Heart left ventricle (tissue), 16 donors: Measurements from ENCODE around the gene ACKR2. TPM values are rescaled to one million over a fixed set of nuclear protein-coding genes. Genes with fewer than 3 reads are reported as not detected.
A peak's percentile ranks its signal among the peaks of the same experiment; 100 is the strongest.

Experiments used
- ATAC-seq, 4 donors: fragments of 200-7000 bp; cut with Tn5 transposase; one replicate each; pipeline ENCODE4 v1.9.1; 2020 to 2022; ENCODE audit warnings: moderate library complexity in 4 of 4, mild to moderate bottlenecking in 3 of 4, moderate number of reproducible peaks in 1 of 4
- DNase-seq, 5 donors: peaks; one replicate each; pipeline ENCODE4 v3.0.0-alpha.2; 2020
- H3K27ac ChIP-seq, 12 donors: fragments of 200-600 bp; sonication (generic) in 4 of 12; one replicate each; pipeline versions ENCODE4 v1.5.0 to v1.8.0; 2016 to 2022; ENCODE audit warnings: mild to moderate bottlenecking in 2 of 12
- H3K27me3 ChIP-seq, 9 donors: fragments of 200-600 bp; sonication (generic) in 2 of 9; one replicate each; pipeline versions ENCODE4 v1.5.1 to v1.8.0; 2016 to 2022; ENCODE audit warnings: mild to moderate bottlenecking in 3 of 9
- H3K36me3 ChIP-seq, 9 donors: fragments of 200-600 bp; sonication (generic) in 2 of 9; one replicate each; pipeline versions ENCODE4 v1.5.0 to v1.8.0; 2018 to 2022; ENCODE audit warnings: mild to moderate bottlenecking in 2 of 9
- H3K4me1 ChIP-seq, 12 donors: fragments of 200-600 bp; sonication (generic) in 4 of 12; one replicate each; pipeline versions ENCODE4 v1.5.0 to v1.8.0; 2016 to 2022; ENCODE audit warnings: mild to moderate bottlenecking in 3 of 12
- H3K4me3 ChIP-seq, 12 donors: fragments of 200-600 bp; sonication (generic) in 4 of 12; one replicate each; pipeline versions ENCODE4 v1.5.0 to v1.8.0; 2017 to 2022; ENCODE audit warnings: mild to moderate bottlenecking in 9 of 12, moderate library complexity in 4 of 12
- H3K9me3 ChIP-seq, 12 donors: fragments of 200-600 bp; sonication (generic) in 4 of 12; one replicate each; pipeline versions ENCODE4 v1.5.0 to v1.8.0; 2016 to 2022; ENCODE audit warnings: mild to moderate bottlenecking in 1 of 12
- POLR2A ChIP-seq, 2 donors: fragments of 450-650 bp; IDR thresholded peaks; one replicate each; pipeline ENCODE4 v1.6.1; 2017; ENCODE audit warnings: antibody characterized with exemption in 2 of 2, mild to moderate bottlenecking in 2 of 2, moderate library complexity in 2 of 2
- WGBS, 4 donors: extraction: QIAGEN DNeasy Blood & Tissue Kit in 2 of 4; methylation state at CpG; one replicate each; pipeline versions ENCODE4 v1.1.5 to v1.1.7; 2013 to 2018; 5-methylcytosine and 5-hydroxymethylcytosine counted together
- intact Hi-C, 10 donors: fragments of 100-400 bp; cut with DNase I; formaldehyde crosslinking; loops; one replicate each; pipeline versions ENCODE4 v1.11.1 to v1.14.2; 2022
- polyA plus RNA-seq, 2 donors: library from polyadenylated mRNA; stranded (reverse); fragments of 200-250 nt; gene quantifications; one replicate each; pipeline ENCODE4 v1.2.3, GENCODE V29; 2013
- total RNA-seq, 9 donors: library from RNA; depleted of rRNA in 2 of 9; stranded (reverse); fragments of >200 nt in 2 of 9; fragmentation: NEBNext Ultra II Directional in 3 of 9; extraction: Animal tissue kit (Norgen Biotek cat#: 25700) in 3 of 9; gene quantifications; one replicate each; pipeline versions ENCODE4 v1.1.0 to v1.2.4, GENCODE V29; 2016 to 2023
- TF ChIP-seq, protein P1 (sequence below), 12 donors: fragments of 200-600 bp; sonication (generic) in 4 of 12; IDR thresholded peaks; one replicate each; pipeline versions ENCODE4 v1.5.0 to v1.8.0; 2018 to 2022; ENCODE audit warnings: antibody characterized with exemption in 12 of 12, mild to moderate bottlenecking in 5 of 12
- donor health status: ischemic (EF 13 %, LVEDD 7.1; RV severe dilation, severe dysfunction).
- donor health status: healthy with polysubstance abuse.
- donor health status: DM: no; HTN: yes; CAD: no.
- donor health status: DM: no; HTN: no; CAD: no.
- donor health status: ischemic (EF 25% LVEDD 6.9; RV normal size, moderate dysfunction).
- donor health status: ischemic (EF 25% LVEDD 5.7; RV mildly dilated, moderate dysfunction).
- donor health status: healthy.
- donor health status: DM: yes; HTN: yes; CAD: no.
- donor health status: ischemic (EF 35%, LVEDD 5.7; RV mildly dilated, moderate dysfunction).
- donor health status: nonischemic (EF 11% LVEDD 7.7; RV severe dilation, severe dysfunction).
- donor health status: DM: yes; HTN: yes; CAD: no.
- donor health status: PGD.
- donor health status: ischemic (EF 29% LVEDD 5.4; RV normal size, mild dysfunction).
- donor health status: nonischemic (EF 23%, LVEDD 6.1; RV moderate dilation, normal function).

ACKR2 gene
- total and polyA plus RNA-seq, 11 donors = 0.22 to 3.1 (median 0.65) TPM

DNA sequence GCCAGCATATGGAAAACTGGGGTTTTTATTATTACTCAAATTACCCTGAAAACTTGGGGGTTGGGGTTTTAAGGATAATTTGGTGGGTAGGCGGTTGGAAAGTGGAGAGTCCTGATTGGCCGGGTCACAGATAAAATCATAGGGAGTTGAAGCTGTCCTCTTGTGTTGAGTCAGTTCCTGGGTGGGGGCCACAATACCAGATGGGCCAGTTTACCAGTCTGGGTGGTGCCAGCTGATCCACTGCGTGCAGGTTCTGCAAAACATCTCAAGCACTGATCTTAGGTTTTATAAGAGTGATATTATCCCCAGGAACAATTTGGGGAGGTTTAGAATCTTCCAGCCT is 91.8 kb downstream of the ACKR2 start:
- no peaks in the 10 kb centered on the region for H3K9me3 ChIP-seq
- H3K4me3 ChIP-seq = no peak overlapping the region
- H3K27me3 ChIP-seq = peaks cover 0 to 7% (median 0%) of the 10 kb centered on the region in 9 donors
- H3K27ac ChIP-seq = no peak overlapping the region
- intact Hi-C loops = no loop called here
- WGBS, 4 donors = 76 to 93% (median 85%) methylated on average over 3 of the region's 3 CpGs
- H3K36me3 ChIP-seq = no peaks in the 10 kb centered on the region
- ATAC-seq = no peak
- H3K4me1 ChIP-seq = peaks cover 0 to 8% (median 4%) of the 10 kb centered on the region in 12 donors
- TF ChIP-seq POLR2A (IDR thresholded peaks at IDR 0.05) = no peak
- TF ChIP-seq, protein P1, sequence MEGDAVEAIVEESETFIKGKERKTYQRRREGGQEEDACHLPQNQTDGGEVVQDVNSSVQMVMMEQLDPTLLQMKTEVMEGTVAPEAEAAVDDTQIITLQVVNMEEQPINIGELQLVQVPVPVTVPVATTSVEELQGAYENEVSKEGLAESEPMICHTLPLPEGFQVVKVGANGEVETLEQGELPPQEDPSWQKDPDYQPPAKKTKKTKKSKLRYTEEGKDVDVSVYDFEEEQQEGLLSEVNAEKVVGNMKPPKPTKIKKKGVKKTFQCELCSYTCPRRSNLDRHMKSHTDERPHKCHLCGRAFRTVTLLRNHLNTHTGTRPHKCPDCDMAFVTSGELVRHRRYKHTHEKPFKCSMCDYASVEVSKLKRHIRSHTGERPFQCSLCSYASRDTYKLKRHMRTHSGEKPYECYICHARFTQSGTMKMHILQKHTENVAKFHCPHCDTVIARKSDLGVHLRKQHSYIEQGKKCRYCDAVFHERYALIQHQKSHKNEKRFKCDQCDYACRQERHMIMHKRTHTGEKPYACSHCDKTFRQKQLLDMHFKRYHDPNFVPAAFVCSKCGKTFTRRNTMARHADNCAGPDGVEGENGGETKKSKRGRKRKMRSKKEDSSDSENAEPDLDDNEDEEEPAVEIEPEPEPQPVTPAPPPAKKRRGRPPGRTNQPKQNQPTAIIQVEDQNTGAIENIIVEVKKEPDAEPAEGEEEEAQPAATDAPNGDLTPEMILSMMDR (IDR thresholded peaks at IDR 0.05) = no peak
- no peak for DNase-seq

DNA sequence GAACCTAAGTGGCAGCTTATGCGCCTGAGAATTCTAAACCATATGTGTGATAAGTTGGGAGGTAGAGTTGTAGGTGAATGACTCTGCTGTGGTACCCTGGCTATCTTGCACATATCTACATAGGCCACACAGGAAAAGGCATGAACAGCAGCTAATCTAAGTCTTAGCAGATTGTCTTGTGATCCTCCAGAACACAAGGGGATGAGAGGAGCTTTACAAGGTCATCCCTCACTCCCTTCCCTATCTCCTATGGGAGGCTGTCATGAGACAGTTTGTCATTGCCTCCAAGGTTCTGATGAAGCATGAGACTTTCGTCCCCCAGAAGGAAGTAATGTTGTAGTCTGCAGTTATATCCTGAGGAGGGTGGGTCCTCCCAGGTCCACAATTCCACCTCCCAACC is 93.0 kb downstream of the ACKR2 start:
- Histone ChIP-seq H3K27ac (no peak overlapping the region), H3K9me3 (no peaks in the 10 kb centered on the region), H3K36me3 (no peaks in the 10 kb centered on the region), H3K27me3 (peaks cover 0 to 15% (median 0%) of the 10 kb centered on the region in 9 donors), H3K4me1 (peaks cover 0 to 19% (median 9%) of the 10 kb centered on the region in 12 donors), H3K4me3 (no peak overlapping the region)
- intact Hi-C loops = no loop called here
- 83 to 91% (median 86%) methylated on average over 2 of the region's 2 CpGs for WGBS, 4 donors
- DNase-seq = no peak
- no peak for TF ChIP-seq POLR2A (IDR thresholded peaks at IDR 0.05)
- TF ChIP-seq, protein P1 (IDR thresholded peaks at IDR 0.05) = no peak
- no peak for ATAC-seq

DNA sequence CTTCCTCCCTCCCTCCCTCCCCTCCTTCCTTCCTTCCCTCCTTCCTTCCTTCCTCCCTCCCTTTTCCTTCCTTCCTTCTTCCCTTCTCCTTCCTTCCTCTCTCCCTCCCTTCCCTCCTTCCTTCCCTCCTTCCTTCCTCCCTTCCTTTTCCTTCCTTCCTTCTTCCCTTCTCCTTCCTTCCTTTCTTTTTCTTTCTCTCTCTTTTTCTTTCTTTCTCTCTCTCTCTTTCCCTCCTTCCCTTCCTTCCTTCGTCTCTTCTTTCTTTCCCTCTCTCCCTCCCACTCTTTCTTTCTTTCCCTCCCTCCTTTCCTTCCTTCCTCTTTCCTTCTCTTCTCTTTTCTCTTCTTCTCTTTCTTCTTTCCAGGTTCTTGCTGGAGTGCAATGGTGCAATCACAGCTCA is 94.8 kb downstream of the ACKR2 start:
- H3K4me1 ChIP-seq = peaks cover 0 to 22% (median 10%) of the 10 kb centered on the region in 12 donors
- no peak for TF ChIP-seq POLR2A (IDR thresholded peaks at IDR 0.05)
- TF ChIP-seq, protein P1 (IDR thresholded peaks at IDR 0.05) = no peak
- WGBS, 4 donors = 86 to 94% (median 89%) methylated on average over 1 of the region's 1 CpG
- H3K27ac ChIP-seq = no peak overlapping the region
- peaks cover 0 to 12% (median 8%) of the 10 kb centered on the region in 9 donors for H3K36me3 ChIP-seq
- no peaks in the 10 kb centered on the region for H3K9me3 ChIP-seq
- H3K4me3 ChIP-seq = no peak overlapping the region
- intact Hi-C loops = no loop called here
- peaks cover 0 to 15% (median 0%) of the 10 kb centered on the region in 9 donors for H3K27me3 ChIP-seq
- no peak for ATAC-seq
- DNase-seq = no peak

DNA sequence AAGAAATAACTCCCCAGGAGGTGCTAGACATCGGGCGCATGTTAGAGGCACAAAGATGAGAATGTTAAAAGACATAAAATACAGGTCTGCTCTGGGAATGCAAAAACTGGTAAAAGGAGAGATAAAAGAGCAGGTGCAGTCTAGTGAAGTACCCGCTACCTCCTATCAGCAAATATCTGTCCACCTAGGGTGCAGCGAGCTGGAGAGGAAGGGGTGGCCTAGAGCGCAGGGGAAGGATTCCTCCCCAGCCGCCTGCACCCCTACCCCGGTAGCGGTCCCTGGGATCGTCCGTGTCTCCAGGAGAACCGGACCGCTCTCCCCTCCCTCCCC is 96.5 kb downstream of the ACKR2 start:
- peaks cover 0 to 15% (median 0%) of the 10 kb centered on the region in 9 donors for H3K27me3 ChIP-seq
- peaks cover 0 to 26% (median 14%) of the 10 kb centered on the region in 9 donors for H3K36me3 ChIP-seq
- TF ChIP-seq POLR2A (IDR thresholded peaks at IDR 0.05) = no peak
- TF ChIP-seq, protein P1 (IDR thresholded peaks at IDR 0.05) = no peak
- DNase-seq = no peak
- peaks cover 0 to 6% (median 0%) of the 10 kb centered on the region in 12 donors for H3K9me3 ChIP-seq
- H3K27ac ChIP-seq = peak overlapping the region in 8 of 12 donors; percentile 36 to 79 (median 58)
- peaks cover 0 to 22% (median 10%) of the 10 kb centered on the region in 12 donors for H3K4me1 ChIP-seq
- 12 to 15% (median 14%) methylated on average over 12 of the region's 12 CpGs for WGBS, 4 donors
- peak overlapping the region; percentile 57 to 80 (median 68) for H3K4me3 ChIP-seq
- intact Hi-C loops = no loop called here
- no peak for ATAC-seq
